IMR-90 (cell line): Measurements from ENCODE around the gene COL15A1. TPM values are rescaled to one million over a fixed set of nuclear protein-coding genes. Genes with fewer than 3 reads are reported as not detected.

Source experiments
- ATAC-seq: fragments of 200-7000 bp; cut with Tn5 transposase; 2 replicates; pipeline ENCODE4 v1.9.1; 2020; ENCODE audit warnings: low read depth, mild to moderate bottlenecking, moderate library complexity
- BruUV-seq: library from RNA; stranded (reverse); fragments of 400-500 nt; replicated peaks from 2 replicates; lab custom pipeline; 2021; lab: Mats Ljungman, UMichigan
- CTCF ChIA-PET: fragments of 300-600 bp; formaldehyde crosslinking; extraction: SDS; loops from one replicate; lab custom pipeline; 2021; ENCODE audit warnings: antibody characterized with exemption; lab: Yijun Ruan, JAX
- POLR2A ChIA-PET: fragments of 300-600 bp; sonication (Branson Sonifier 250); formaldehyde crosslinking; loops from one replicate; lab custom pipeline; 2022; ENCODE audit warnings: antibody characterized with exemption; ENCODE audit not compliant: unreplicated experiment; lab: Charles Lee
- DNase-seq: peaks from one replicate; pipeline ENCODE4 v3.0.0; 2013
- H2AFZ ChIP-seq: replicated peaks from 2 replicates; pipeline ENCODE3; 2013; ENCODE audit warnings: low read length, mild to moderate bottlenecking; ENCODE audit not compliant: poor library complexity
- H2AK5ac ChIP-seq: 2 replicates; pipeline ENCODE4 v1.6.1; 2013; ENCODE audit warnings: low read depth, low read length, inconsistent platforms
- H2AK9ac ChIP-seq: replicated peaks from 2 replicates; pipeline ENCODE3; 2013; ENCODE audit warnings: mild to moderate bottlenecking, low read depth, low read length, moderate library complexity; ENCODE audit not compliant: poor library complexity
- H2BK120ac ChIP-seq: 2 replicates; pipeline ENCODE4 v1.6.1; 2013; ENCODE audit warnings: low read depth, low read length, inconsistent platforms
- H2BK15ac ChIP-seq: 3 replicates; pipeline ENCODE4 v1.6.1; 2013; ENCODE audit warnings: low read depth, low read length, inconsistent platforms
- H2BK20ac ChIP-seq: 2 replicates; pipeline ENCODE4 v1.6.1; 2013; ENCODE audit warnings: low read depth, mild to moderate bottlenecking, inconsistent platforms, low read length, moderate library complexity
- H2BK5ac ChIP-seq: 2 replicates; pipeline ENCODE4 v1.6.1; 2013; ENCODE audit warnings: mild to moderate bottlenecking, low read depth, low read length, inconsistent platforms; ENCODE audit not compliant: poor library complexity, severe bottlenecking
- H3K14ac ChIP-seq: replicated peaks from 2 replicates; pipeline ENCODE4 v1.6.1; 2013; ENCODE audit warnings: low read depth, low read length, inconsistent platforms
- H3K18ac ChIP-seq: 2 replicates; pipeline ENCODE4 v1.6.1; 2013; ENCODE audit warnings: low read depth, low read length, control low read depth
- H3K23ac ChIP-seq: 2 replicates; pipeline ENCODE4 v1.6.1; 2013; ENCODE audit warnings: low read depth, low read length, inconsistent platforms
- H3K27ac ChIP-seq: 2 replicates; pipeline ENCODE4 v1.5.1; 2013; ENCODE audit warnings: mild to moderate bottlenecking, control low read depth, low read length; ENCODE audit not compliant: insufficient read depth
- H3K27me3 ChIP-seq: 2 replicates; pipeline ENCODE4 v1.6.1; 2013; ENCODE audit warnings: low read length; ENCODE audit not compliant: control insufficient read depth, insufficient read depth
- H3K36me3 ChIP-seq: 2 replicates; pipeline ENCODE4 v1.6.1; 2013; ENCODE audit warnings: low read length, mixed read lengths; ENCODE audit not compliant: control insufficient read depth, insufficient read depth
- H3K4ac ChIP-seq: 2 replicates; pipeline ENCODE4 v1.6.1; 2013; ENCODE audit warnings: low read depth, low read length, inconsistent platforms
- H3K4me1 ChIP-seq: 2 replicates; pipeline ENCODE4 v1.6.1; 2013; ENCODE audit warnings: low read length, mixed read lengths; ENCODE audit not compliant: control insufficient read depth, insufficient read depth
- H3K4me2 ChIP-seq: 2 replicates; pipeline ENCODE4 v1.6.1; 2013; ENCODE audit warnings: low read depth, mild to moderate bottlenecking, control low read depth, low read length, moderate library complexity
- H3K4me3 ChIP-seq: 2 replicates; pipeline ENCODE4 v1.5.1; 2013; ENCODE audit warnings: low read depth, mild to moderate bottlenecking, control low read depth, low read length, moderate library complexity; ENCODE audit not compliant: insufficient read depth
- H3K56ac ChIP-seq: 2 replicates; pipeline ENCODE4 v1.6.1; 2013; ENCODE audit warnings: low read length, inconsistent platforms; ENCODE audit not compliant: insufficient read depth; ENCODE audit errors: extremely low read depth
- H3K79me1 ChIP-seq, 2 experiments: 2 replicates each; pipeline ENCODE4 v1.6.1; 2013; ENCODE audit warnings: low read length in 2 of 2, inconsistent platforms in 1 of 2, low read depth in 1 of 2
- H3K9ac ChIP-seq: 2 replicates; pipeline ENCODE4 v1.6.1; 2013; ENCODE audit warnings: low read depth, low read length, control low read depth
- H3K9me1 ChIP-seq: 2 replicates; pipeline ENCODE4 v1.6.1; 2013; ENCODE audit warnings: low read length, inconsistent platforms; ENCODE audit not compliant: insufficient read depth
- H3K9me3 ChIP-seq: 2 replicates; pipeline ENCODE4 v1.6.1; 2013; ENCODE audit warnings: low read length; ENCODE audit not compliant: control insufficient read depth, insufficient read depth
- H4K20me1 ChIP-seq: 2 replicates; pipeline ENCODE4 v1.6.1; 2013; ENCODE audit warnings: low read length, inconsistent platforms; ENCODE audit not compliant: insufficient read depth
- H4K5ac ChIP-seq: 2 replicates; pipeline ENCODE4 v1.6.1; 2013; ENCODE audit warnings: mild to moderate bottlenecking, low read depth, low read length, control low read depth
- H4K8ac ChIP-seq, 2 experiments: 2 replicates each; pipeline ENCODE4 v1.6.1; 2013; ENCODE audit warnings: low read depth in 2 of 2, low read length in 2 of 2, control low read depth in 1 of 2, inconsistent platforms in 1 of 2
- H4K91ac ChIP-seq: 2 replicates; pipeline ENCODE4 v1.6.1; 2013; ENCODE audit warnings: low read depth, low read length, inconsistent platforms; ENCODE audit not compliant: insufficient read depth
- RAD21 ChIP-seq: IDR thresholded peaks from 2 replicates; pipeline ENCODE4 v1.6.1; 2012; ENCODE audit warnings: low read length, improper control_type of control experiment
- USF2 ChIP-seq: fragments of 150-350 bp; IDR thresholded peaks from 2 replicates; pipeline ENCODE4 v1.6.1; 2017; ENCODE audit warnings: mild to moderate bottlenecking, antibody characterized with exemption, low read length, low read depth
- WGBS, 2 experiments: methylation state at CpG; one replicate each; pipeline versions ENCODE4 v1.1.5 to v1.1.7; 2013; ENCODE audit warnings: missing lambda C conversion rate in 2 of 2; ENCODE audit not compliant: insufficient read length in 1 of 2; ENCODE audit errors: extremely low coverage in 2 of 2; 5-methylcytosine and 5-hydroxymethylcytosine counted together
- dilution Hi-C: fragments of 300-500 bp; cut with HindIII; formaldehyde crosslinking; loops from one replicate; pipeline ENCODE4 v1.14.3; 2018; ENCODE audit warnings: low sequenced_read_pairs; ENCODE audit not compliant: unreplicated experiment
- in situ Hi-C: fragments of 300-500 bp; cut with MboI; formaldehyde crosslinking; loops from 3 replicates; pipeline ENCODE4 v1.14.3; 2019; ENCODE audit warnings: low sequenced_read_pairs, inconsistent platforms, mixed read lengths
- intact Hi-C: fragments of 100-400 bp; cut with micrococcal nuclease; formaldehyde crosslinking; loops from 2 replicates; pipeline ENCODE4 v1.10.0; 2022
- polyA plus RNA-seq, 3 experiments: library from polyadenylated mRNA; depleted of rRNA; stranded (reverse); fragments of >200 nt; gene quantifications; 2 replicates each; pipeline ENCODE4 v1.2.3, GENCODE V29; 2012; ENCODE audit warnings: low replicate concordance in 1 of 3
- total RNA-seq: library from RNA; depleted of rRNA; stranded (reverse); fragments of >200 nt; gene quantifications from 2 replicates; pipeline ENCODE4 v1.2.3, GENCODE V29; 2012

The COL15A1 gene
- total and polyA plus RNA-seq, 2 of the 4 experiments (the other 2 are of a cell fraction) = 2.2 to 3.7 TPM

- Histone ChIP-seq H3K18ac (no peak overlapping the region; the same call in 1 of the 2 replicates), H4K8ac (peak overlapping the region in 1 of 2 experiments; percentile 27; a peak in 1 of 4 replicates), H3K27ac (no peak overlapping the region), H3K9ac (no peak overlapping the region), H3K14ac (no peak overlapping the region), H2AK5ac (no peak overlapping the region), H4K5ac (no peak overlapping the region), H2BK120ac (peak overlapping the region; percentile 9; the same call in 1 of the 2 replicates), H3K4ac (no peak overlapping the region), H3K4me3 (no peak overlapping the region), H3K23ac (no peak overlapping the region), H3K4me2 (no peak overlapping the region), H2BK20ac (peak overlapping the region; percentile 57; the same call in 1 of the 2 replicates), H2BK5ac (no peak overlapping the region), H3K27me3 (no peaks in the 10 kb centered on the region), H3K56ac (no peak overlapping the region), H4K91ac (no peak overlapping the region; the same call in 1 of the 2 replicates), H2BK15ac (no peak overlapping the region), H3K79me1 (no peaks in the 10 kb centered on the region), H2AK9ac (no peak overlapping the region), H3K9me3 (no peaks in the 10 kb centered on the region), H3K4me1 (peaks cover 8% of the 10 kb centered on the region; the same call in 1 of the 2 replicates), H2AFZ (peak overlapping the region; percentile 51), H3K36me3 (no peaks in the 10 kb centered on the region), H4K20me1 (no peaks in the 10 kb centered on the region), H3K9me1 (peaks cover 6% of the 10 kb centered on the region)
- no peak for TF ChIP-seq USF2
- TF ChIP-seq RAD21 = no peak
- ATAC-seq (no peak), DNase-seq (peak; percentile 24)
- CTCF ChIA-PET = no interaction called here
- BruUV-seq = no TSS peak
- intact Hi-C loops = no loop called here
- in situ Hi-C loops = no loop called here
- dilution Hi-C loops = no loop called here
- POLR2A ChIA-PET = no interaction called here
- WGBS, 2 experiments = 56% methylated on average over 2 of the region's 9 CpGs; no CpG with 5 or more reads in 1 of the 2 experiments
Measured at GRCh38 chr9:98916660-98917059, 27.0 kb upstream of the COL15A1 start.
